ENCODE data around the gene ARID1B. TPM values are rescaled to one million over a fixed set of nuclear protein-coding genes. Genes with fewer than 3 reads are reported as not detected.
A peak's percentile ranks its signal among the peaks of the same experiment; 100 is the strongest.

The ARID1B gene
- total RNA-seq, 1 donor from 2014 or later = 223 TPM

DNA sequence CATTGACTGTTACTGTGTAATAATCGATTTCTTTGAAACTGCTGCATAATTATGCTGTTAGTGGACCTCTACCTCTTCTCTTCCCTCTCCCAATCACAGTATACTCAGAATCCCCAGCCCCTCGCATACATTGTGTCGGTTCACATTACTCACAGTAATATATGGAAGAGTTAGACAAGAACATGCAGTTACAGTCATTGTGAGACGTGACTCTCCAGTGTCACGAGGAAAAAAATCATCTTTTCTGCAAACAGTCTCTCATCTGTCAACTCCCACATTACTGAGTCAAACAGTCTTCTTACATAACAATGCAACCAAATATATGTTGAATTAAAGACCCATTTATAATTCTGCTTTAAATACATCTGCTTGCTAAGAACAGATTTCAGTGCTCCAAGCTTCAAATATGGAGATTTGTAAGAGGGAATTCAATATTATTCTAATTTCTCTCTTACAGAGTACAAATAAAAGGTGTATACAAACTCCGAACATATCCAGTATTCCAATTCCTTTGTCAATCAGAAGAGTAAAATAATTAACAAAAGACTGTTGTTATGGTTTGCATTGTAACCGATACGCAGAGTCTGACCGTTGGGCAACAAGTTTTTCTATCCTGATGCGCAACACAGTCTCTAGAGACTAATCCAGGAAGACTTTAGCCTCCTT lies 432.8 kb downstream of the ARID1B start:
- DNase-seq (ENCODE audit: low spot score) = no peak

- DNase-seq (ENCODE audit: low spot score) = no peak
Measured at GRCh38 chr6:157210954-157211353, 433.8 kb downstream of the ARID1B start.

- no peak for DNase-seq (ENCODE audit: low spot score)
Measured at GRCh38 chr6:157211603-157212455, 434.7 kb downstream of the ARID1B start.

GRCh38 chr6:157213426-157213825 lies 436.2 kb downstream of the ARID1B start:
- no peak for DNase-seq (ENCODE audit: low spot score)

DNA sequence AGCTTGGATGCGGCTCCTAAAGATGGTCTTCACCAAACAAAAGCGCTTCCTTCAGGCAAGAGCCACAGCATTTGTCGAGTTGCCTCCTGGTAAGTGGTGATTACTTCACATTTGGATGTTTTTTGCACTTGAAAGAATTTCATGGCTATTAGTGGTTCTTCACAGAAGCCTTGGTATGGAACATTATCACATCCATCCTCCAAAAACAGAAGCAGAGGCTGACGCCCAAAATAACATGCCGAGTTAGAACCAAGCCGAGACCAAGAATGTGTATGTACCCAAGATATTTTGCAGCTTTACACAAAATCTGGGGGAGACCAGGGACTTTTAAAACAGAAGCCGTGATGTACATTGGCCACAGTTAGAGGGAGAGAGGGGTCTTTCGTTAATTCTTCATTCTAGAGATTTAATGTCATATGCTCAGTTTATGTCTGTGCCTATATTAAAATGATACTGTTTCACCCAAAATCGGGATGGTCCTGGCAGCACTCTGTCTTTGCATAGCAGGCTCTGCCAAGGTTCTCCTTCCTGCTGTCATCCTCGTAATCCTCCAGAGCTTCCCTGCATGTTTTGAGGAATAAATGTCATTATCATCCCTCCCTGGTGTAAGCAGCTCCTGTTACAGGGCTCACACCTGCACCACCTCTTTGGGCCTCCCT lies 436.9 kb downstream of the ARID1B start:
- DNase-seq (ENCODE audit: low spot score) = peak; percentile 4

- no peak for DNase-seq (ENCODE audit: low spot score)
Measured at GRCh38 chr6:157215717-157216116, 438.5 kb downstream of the ARID1B start.

DNA sequence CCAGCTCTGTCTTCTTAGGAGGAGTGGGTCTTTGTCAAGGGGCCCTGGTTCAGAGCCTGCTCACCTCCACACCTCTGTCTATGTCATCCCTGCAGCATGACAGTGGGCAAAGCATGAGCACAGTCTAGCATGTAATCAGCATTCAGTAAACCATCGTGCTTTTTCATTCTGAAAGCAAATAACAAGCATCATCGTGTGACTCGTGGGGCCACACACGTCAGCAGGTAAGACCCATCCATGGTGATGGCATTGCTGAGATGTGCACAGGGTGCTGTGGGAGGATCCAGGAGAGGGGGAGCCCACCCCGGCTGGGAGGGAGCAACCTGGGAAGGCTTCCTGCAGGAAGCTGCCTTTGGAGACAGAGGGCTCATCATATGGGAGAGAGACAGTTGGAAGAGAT lies 439.4 kb downstream of the ARID1B start:
- peak; percentile 32 for DNase-seq (ENCODE audit: low spot score)

- DNase-seq (ENCODE audit: low spot score) = no peak
Measured at GRCh38 chr6:157217198-157217893, 440.2 kb downstream of the ARID1B start.

DNA sequence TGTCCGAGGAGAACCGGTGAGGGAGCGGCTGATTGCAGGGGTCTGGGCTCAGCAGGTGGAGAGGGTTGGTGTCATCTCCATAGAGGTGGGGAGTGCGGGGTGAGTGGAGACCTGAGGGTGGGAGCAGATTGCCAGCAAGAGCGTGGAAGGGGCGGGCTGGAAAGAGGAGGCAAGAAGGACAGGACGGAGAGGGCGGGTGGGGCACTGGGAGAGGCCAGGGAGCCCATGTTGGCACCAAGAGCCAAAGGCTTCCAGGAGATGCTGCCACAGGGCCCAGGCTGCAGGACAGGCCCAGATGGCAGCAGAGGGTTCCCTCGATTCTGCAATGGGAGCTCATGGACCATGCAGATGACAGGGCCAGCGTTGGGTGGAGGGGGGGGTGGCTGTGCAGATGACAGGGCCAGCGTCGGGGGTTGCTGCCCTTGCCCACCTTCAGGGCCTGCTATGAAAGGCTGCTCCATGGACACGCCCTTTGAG lies 440.8 kb downstream of the ARID1B start:
- peak; percentile 38 for DNase-seq (ENCODE audit: low spot score)

DNA sequence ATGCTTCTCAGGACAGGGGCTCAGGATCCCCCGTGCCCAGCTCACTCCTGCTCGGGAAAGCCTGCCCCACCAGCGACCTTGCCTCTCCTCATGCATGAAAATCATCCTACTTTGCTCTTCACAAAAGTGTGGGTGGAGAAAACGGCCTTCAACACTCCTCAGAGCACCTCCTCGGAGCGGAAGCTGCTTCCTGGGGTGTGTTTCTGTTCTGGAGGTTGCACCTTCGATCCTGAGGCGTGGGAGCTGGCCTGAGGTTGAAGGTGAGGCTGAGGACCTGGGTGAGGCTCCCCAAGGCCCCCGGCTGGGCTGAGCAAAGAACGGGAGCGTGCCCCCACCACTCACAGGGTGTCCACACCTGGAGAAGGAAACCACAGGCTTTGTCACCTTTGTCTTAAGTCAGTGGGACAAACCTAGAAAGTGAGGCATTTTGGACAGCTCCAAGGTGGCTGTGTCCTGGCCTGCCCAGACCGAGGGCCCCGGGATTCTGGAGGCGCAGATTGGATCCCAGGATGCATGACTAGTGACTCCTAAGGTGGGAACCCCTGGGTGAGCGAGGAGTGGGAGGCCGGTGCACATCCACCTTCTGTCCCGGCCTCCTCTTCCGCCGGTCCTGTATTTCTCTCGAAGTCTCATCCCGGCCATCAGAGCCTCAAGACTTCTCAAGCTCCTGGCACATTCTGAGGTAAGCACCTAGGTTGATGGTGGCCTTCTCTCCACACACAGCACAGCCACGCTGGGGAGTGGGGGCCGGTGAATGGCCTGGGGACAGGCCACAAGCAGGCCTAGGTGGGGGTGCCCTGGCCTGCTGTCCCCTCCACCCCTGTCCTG lies 441.4 kb downstream of the ARID1B start:
- no peak for DNase-seq (ENCODE audit: low spot score)

GRCh38 chr6:157219201-157220200 lies 442.3 kb downstream of the ARID1B start:
- DNase-seq (ENCODE audit: low spot score) = no peak

- no peak for DNase-seq (ENCODE audit: low spot score)
Measured at GRCh38 chr6:157220485-157220884, 443.3 kb downstream of the ARID1B start.

- peak; percentile 93 for DNase-seq (ENCODE audit: low spot score)
Measured at GRCh38 chr6:157221049-157221816, 444.1 kb downstream of the ARID1B start.

GRCh38 chr6:157221817-157222175 lies 444.6 kb downstream of the ARID1B start:
- no peak for DNase-seq (ENCODE audit: low spot score)

GRCh38 chr6:157222201-157222981 lies 445.2 kb downstream of the ARID1B start:
- DNase-seq (ENCODE audit: low spot score) = peak; percentile 41

DNA sequence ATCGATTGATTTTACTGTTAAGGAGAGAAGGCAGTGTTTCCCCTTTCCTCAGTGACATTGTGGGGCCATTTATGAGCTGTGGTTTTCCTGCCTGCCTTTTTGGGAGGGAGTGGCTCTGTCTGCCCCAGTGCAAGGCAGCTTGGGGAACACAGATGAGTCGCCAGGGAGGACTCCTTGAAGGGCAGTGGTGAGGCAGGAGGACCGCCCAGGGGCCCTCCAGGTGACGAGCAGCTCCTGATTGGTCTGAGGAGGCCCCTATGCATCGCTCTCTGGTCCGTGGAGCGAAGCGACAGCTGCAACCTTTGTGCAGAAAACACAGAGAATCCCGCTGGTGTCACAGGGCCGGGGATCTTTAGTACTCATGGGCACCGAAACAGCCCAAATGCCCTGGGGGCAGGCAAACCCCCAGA lies 445.8 kb downstream of the ARID1B start:
- DNase-seq (ENCODE audit: low spot score) = peak; percentile 37

GRCh38 chr6:157223511-157223910 lies 446.3 kb downstream of the ARID1B start:
- DNase-seq (ENCODE audit: low spot score) = no peak
